Measurements from ENCODE around the gene KIF23.

DNA sequence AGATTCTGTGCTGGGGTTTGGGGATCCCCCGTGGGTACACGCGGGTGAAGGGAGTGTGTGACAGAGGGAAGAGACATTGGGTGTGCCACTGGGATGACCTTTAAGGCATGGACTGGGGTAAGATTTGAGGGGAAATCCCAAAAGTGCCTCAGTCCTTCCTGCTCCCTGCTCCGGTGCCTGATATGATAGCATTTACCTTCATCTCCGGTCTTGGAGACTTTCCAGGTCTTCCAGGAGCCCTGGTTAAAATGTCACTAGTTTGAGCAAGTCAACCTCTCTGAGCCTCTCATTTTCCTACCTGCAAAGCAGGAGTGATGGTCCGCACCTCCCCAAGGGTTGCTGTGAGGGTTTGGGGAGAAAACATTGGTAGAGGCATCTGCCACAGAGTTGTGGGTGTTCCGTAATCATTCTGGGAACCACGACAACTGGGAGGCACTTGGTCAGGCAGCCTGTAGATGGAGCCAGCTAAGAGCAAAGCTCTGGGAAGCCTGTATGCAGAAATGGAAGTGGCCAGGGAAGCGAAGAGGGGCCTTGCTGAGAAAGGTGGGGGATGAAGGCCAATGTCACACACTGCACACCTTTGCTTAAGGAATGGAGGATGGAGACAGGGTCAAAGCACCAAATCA is 33.9 kb upstream of the KIF23 start:
- TF ChIP-seq EP300 (IDR thresholded peaks at IDR 0.05; ENCODE audit: low read depth) (no peak), POLR2AphosphoS5 (IDR thresholded peaks at IDR 0.05) (no peak)
- TF ChIP-seq, protein P1, sequence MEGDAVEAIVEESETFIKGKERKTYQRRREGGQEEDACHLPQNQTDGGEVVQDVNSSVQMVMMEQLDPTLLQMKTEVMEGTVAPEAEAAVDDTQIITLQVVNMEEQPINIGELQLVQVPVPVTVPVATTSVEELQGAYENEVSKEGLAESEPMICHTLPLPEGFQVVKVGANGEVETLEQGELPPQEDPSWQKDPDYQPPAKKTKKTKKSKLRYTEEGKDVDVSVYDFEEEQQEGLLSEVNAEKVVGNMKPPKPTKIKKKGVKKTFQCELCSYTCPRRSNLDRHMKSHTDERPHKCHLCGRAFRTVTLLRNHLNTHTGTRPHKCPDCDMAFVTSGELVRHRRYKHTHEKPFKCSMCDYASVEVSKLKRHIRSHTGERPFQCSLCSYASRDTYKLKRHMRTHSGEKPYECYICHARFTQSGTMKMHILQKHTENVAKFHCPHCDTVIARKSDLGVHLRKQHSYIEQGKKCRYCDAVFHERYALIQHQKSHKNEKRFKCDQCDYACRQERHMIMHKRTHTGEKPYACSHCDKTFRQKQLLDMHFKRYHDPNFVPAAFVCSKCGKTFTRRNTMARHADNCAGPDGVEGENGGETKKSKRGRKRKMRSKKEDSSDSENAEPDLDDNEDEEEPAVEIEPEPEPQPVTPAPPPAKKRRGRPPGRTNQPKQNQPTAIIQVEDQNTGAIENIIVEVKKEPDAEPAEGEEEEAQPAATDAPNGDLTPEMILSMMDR (IDR thresholded peaks at IDR 0.05): no peak

All from transverse colon (tissue), 4 donors.